ENCODE data around the gene PACSIN2.

Gene PACSIN2

DNA sequence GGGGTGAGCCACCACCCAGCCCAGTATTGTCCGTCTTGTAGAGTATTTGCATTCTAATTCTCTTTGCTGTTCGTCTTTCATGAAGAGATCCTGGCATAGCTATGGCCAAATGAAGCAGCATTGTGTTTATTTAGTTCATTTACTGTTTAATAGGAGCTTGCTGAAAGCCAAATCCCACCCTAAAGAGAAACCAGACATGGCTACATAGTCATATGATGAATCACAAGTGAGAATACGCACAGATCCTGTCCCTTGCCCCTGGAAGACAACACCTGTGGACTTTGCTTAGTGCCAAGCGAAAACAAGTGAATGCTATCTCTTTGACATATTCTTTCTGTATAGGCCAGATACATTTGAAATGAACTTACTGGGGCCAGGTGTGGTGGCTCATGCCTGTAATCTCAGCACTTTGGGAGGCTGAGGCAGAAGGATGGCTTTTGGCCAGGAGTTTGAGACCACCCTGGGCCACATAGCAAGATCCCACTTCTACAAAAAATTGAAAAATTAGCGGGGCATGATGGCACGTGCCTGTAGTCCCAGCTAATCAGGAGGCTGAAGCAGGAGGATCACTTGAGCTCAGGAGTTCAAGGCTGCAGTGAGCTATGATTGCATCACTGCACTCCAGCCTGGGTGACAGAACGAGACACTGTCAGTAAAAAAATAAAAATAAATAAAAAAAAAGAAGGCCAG, 152.8 kb downstream of the PACSIN2 start:
- no peak for DNase-seq (ENCODE audit: low read depth, low spot score)

DNA sequence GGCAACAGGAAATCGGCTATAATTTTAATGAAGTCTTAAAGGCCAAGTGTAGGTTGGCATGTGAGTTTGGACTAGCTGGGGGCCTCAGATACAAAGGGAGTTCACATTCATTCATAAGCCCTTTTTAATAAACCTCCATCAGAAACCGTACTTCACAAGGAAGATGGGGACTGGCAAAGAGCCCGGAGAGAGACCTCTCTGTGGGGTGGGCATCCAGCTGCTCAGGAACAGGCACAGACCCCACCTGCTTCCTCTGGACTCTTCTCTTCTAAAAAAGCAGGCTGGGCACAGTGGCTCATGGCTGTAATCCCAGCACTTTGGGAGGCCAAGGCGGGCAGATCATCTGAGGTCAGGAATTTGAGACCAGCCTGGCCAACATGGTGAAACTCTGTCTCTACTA, 154.0 kb downstream of the PACSIN2 start:
- DNase-seq (ENCODE audit: low read depth, low spot score) = no peak

DNA sequence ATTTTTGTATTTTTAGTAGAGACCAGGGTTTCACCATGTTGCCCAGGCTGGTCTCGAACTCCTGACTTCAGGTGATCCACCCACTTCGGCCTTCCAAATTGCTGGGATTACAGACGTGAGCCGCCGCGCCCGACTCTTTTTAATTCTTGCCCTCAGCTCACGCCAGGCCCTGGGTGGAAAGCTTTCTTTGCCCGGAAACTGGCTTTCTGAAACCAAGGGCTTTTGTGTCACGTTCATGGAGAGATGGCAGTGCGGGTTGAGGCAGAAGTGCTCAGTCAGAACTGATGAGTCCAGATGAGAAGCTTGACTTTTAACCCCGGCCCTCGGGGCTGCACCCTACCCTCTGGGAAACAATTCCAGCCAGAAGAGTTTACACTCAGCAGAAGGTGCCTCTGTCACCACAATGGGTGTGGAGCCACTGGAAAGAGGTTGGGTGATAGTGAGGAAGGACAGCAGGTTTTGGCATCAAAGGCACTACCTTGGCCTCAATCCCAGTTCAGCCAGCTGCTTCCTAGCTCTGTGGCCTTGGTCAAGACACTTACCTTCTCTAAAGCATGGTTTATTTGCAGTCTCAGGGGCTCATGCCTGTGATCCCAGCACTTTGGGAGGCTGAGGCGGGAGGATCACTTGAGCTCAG, 157.0 kb downstream of the PACSIN2 start:
- DNase-seq (ENCODE audit: low read depth, low spot score) = no peak

DNA sequence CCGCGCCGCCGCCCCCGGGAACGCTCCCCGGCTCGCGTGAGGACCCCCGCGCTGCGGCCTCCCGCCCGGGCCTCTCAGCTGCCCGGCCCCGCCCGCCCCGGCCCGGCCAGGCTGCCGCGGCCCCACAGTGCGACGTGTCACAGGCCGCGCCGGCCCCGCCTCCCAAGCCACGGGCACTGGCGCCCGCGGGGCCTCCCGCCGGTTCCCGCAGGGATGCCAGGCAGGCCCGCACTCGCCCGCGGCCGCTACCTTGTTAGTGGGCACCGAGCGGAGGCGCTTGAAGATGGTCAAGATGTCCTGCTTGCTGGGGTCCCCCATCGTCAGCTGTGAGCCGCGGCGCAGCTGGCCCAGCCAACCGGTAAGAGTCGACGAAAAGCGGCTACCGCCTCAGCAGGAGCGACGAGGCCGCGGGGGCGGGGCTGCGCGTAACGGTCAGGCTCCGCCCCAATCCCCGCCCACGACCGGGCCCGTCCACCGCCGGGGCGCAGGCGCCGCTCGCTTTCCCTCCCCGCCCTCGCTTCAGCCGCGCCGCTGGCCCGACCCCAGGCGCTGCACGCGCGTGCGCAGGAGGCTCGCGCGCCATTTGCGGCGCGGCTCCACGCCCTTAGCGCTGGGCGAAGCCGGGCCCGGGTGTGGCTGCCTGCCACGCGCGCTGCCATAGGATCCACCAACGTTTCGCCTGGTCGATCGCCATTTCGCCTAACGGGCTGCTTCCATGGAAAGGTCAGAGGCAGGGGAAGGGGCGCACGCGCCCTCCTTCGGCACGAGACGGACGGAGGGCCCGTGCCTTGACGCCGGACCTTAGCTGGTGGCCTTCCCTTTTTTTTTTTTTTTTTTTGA, 157.9 kb downstream of the PACSIN2 start, which contains the start of gene ARFGAP3:
TSS of gene ARFGAP3 (minus strand) at position 409 of the 840 bp plus-strand sequence. CDS start at position 318, 91 bp downstream.
- DNase-seq (ENCODE audit: low read depth, low spot score) = peak; percentile 86

DNA sequence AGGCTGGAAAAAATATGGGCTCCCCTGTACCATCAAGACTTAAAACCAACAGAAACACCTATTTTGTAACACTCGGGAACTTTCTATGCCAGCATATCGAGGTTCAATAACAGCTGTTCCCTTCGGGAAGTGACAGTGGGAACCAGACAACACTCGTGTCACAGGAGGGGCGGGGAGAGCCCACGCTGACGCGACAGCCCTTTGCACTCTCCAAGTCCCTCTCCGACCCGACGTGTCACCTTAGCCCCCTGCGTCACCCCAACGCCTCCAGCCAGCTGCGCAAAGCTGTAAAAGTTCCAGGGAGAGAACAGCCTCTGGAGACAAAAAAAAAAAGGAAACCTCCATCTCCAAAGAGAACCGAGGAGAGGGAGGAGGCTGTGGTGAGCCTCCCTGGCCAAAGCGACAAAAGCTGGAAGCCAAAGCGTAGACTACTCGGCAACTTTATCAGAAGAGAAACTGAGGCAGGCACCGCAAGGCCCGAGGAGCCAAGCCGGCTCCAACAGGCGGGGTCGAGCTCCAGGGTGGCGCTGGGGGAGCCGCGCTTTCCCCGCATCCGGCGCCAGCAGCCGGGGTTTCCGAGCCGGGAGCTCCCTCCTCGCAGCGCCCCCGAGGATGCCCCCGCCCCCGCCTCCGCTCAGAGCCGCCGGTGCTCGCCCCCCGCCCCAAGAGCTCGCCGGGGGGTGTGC, 158.6 kb downstream of the PACSIN2 start:
- DNase-seq (ENCODE audit: low read depth, low spot score) = no peak

DNA sequence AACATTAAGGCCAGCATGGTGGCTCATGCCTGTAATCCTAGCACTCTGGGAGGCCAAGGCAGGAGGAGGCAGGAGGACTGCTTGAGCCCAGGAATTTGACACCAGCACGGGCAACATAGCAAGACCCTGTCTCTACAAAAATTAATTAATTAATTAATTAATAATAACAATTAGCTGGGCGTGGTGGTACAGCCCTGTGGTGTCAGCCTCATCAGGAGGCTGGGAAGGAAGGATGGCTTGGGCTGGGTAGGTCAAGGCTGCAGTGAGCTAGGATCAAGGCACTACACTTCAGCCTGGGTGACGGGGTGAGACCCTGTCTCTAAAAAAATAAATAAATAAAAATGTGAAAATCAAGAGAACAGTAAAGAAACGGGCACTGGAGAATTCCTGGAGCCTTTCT, 159.2 kb downstream of the PACSIN2 start:
- no peak for DNase-seq (ENCODE audit: low read depth, low spot score)

DNA sequence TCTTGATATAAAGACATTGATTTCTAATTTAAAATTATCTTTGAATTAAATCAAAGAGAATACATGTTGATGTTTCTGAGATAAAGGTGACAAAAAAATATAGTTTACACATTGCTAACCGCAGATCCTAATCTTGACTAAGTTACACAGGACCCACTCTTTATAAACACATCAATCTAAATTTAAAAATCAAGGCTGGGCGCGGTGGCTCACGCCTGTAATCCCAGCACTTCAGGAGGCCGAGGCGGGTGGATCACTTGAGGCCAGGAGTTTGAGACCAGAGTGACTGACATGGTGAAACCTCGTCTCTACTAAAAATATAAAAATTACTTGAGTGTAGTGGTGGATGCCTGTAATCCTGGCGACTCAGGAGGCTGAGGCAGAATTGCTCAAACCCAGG, 159.7 kb downstream of the PACSIN2 start:
- no peak for DNase-seq (ENCODE audit: low read depth, low spot score)

DNA sequence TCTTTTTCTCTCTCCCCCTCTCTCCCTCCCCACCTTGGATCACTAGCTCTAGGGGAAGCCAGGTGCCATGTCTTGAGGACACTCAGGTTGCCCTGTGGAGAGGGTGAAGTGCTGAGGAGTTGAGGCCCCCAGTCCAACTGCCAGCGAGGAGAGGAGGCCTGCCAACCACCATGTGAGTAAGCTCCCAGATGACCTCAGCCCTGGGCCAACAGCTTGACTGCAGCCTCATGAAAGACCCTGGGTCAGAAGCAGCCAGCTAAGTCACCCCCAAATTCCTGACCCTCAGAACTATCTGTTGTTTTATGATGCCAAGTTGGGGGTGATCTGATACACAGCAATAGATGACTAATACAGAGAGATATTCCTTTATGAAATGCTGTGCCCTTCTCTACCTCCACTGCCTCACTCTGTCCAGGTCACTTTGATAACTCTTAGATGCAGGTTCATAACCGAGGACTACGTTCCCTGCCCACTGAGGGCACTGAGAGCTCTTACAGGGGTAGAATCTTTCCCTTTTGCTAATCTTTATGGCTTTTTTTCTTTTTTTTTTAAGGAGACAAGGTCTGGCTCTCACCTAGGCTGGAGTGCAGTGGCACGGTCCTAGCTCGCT, 165.9 kb downstream of the PACSIN2 start:
- DNase-seq (ENCODE audit: low read depth, low spot score) = no peak

DNA sequence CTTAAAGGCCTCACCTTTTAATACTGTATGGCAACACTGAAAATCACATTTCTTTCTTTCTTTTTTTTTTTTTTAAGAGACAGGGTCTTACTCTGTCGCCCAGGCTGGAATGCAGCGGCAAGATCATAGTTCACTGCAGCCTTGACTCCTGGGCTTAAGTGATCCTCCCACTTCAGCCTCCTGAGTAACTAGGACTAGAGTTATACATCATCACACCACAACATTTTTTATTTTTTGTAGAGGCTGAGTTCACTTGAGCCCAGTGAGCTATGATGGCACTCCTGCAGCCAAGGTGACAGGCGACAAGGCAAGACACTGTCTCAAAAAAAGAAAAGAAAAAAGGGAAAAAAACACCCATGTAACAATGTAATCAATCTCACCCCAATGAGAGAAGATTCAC, 167.8 kb downstream of the PACSIN2 start:
- DNase-seq (ENCODE audit: low read depth, low spot score) = no peak

DNA sequence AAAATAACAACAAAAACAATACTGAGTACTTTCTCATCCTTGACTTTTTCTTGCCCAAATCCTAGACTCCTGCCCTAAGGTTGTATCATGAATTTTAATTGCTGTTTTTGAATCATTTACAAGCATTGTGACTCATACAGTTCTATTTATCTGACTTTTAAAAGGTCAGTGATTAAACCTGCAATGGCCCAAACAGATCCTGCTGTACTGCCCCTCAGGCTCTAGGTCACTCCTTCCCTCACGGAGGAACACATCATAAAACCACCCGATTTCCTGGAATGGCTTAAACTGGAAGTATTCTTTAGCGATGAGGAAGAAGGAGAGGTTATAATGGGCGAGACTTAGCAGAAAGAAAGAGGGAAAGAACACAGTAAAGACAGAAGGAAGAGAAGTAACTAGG, 170.2 kb downstream of the PACSIN2 start:
- no peak for DNase-seq (ENCODE audit: low read depth, low spot score)

DNA sequence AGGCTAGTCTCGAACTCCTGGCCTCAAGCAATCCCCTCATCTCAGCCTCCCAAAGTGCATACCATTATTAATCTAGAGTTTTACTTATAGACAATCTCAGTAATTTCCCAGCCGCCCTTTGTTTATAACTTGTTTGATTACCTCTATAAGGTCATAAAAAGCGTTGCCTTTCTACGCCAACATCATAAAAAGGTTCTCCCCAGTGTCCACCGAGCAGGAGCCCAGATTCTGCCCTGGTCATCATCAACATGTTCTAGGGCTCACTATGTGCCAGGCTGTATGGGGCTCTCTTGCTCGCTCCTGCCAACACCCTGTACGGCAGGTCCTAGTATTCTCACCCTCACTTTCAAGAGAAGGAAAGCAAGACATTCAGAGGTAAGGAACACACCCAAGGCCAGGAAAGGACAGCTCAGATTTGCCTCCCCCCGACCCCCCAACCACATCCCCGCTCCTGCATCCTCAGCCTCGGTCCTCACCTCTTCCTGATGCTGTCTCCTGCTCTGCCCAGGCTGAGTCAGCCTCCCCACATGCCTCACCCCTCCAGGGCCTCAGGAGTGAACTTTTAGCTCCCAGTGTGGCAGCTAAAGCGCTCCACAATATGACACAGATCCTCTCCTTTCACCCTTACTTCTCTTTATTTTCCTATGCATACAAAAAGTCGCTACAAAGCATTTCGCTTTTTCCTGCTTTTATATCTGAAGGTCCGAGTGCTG, 172.1 kb downstream of the PACSIN2 start:
- DNase-seq (ENCODE audit: low read depth, low spot score) = no peak

DNA sequence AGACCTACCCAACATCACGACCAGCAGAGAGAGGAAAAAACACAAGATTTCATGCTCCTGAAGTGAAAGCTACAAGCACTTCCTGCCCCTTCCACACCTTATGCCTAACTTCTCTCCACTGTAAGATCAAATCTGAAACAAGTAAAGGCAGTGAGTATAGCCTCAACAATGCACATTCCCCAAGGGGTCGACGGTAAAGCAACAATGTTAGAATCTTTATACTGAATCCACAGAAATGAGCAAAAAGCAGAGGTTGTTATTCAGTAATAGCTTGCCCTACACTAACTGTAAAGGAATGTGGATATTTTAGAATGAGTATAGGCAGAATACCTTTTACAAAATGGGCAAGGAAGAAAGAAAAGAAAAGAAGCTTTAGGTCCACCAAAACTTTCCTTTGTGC, 173.5 kb downstream of the PACSIN2 start:
- DNase-seq (ENCODE audit: low read depth, low spot score) = no peak

DNA sequence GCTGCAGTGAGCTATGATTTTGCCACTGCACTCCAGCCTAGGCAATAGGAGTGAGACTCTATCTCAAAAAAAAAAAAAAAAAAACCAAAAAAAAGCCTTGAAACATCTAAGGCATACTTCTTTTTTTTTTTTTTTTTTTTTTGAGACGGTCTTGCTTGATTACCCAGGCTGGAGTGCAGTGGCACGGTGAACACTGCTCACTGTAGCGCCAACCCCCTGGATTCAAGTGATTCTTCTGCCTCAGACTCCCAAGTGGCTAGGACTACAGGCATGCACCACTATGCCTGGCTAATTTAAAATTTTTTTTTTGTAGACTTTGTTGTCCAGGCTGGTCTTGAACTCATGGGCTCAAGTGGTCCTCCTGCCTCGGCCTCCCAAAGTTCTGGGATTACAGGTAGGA, 177.4 kb downstream of the PACSIN2 start:
- DNase-seq (ENCODE audit: low read depth, low spot score) = no peak

DNA sequence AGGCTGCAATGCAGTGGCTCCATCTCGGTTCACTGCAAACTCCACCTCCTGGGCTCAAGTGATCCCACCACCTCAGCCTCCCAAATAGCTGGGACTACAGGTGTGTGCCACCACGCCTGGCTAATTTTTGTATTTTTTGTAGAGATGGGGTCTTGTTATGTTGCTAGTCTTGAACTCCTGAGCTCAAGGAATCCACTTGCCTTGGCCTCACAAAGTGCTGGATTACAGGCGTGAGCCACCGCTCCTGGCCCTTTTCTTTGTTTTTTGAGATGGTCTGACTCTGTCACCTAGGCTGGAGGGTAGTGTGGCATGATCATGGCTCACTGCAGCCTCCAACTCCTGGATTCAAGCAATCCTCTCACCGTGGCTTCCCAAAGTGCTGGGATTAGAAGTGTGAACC, 178.9 kb downstream of the PACSIN2 start:
- no peak for DNase-seq (ENCODE audit: low read depth, low spot score)

DNA sequence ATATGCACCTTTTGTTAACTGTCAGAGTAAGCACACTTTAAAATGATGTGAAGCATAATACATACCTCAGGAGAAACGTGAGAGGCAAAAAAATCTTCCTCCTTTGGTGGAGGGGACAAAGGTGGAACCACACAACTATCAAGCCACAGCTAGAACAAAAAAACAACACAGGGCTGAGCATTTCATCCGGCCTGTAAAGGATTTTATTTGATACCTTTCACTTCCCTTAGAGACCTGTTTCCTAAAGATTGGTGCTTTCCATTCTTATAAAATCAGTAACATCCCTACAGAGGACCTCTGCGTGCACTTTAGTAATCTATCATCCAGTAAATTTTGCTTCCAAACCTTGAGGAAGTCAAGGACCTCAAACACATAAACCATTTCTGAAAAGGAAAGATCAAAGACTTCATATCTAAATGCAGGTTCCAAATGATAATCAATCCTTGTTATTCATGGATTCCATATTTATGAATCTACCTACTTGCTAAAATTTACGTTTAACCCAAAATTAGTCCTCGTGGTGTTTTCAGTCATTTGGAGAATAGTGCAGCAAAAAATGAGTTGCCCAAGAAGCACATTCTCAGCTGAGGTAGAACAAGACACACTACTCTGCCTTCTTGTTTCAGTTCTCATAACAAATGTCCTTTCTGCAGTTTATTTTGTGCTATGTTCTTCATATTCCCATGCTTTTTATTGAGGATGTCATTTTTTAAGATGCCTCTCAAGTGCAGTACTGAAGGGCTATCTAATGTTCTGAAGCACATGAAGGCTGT, 180.6 kb downstream of the PACSIN2 start:
- DNase-seq (ENCODE audit: low read depth, low spot score) = no peak

DNA sequence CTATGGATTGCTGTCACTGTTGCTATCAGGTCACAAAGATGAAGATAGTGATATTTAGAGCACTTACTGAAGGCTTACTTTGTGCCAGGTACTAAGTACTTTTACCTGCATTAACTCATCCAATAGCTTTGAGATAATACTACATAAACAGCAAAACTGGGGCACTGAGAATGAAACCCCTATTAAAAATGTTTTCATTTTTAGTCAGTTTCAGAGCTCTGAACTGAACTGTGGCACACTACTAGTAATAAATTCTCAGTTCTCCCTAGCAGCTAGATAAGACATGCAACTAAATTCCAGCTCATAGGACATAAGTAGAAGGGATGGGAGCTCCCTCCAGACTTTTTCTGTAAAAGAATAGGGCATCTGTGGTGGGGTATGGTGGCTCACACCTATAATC, 181.8 kb downstream of the PACSIN2 start:
- no peak for DNase-seq (ENCODE audit: low read depth, low spot score)

DNA sequence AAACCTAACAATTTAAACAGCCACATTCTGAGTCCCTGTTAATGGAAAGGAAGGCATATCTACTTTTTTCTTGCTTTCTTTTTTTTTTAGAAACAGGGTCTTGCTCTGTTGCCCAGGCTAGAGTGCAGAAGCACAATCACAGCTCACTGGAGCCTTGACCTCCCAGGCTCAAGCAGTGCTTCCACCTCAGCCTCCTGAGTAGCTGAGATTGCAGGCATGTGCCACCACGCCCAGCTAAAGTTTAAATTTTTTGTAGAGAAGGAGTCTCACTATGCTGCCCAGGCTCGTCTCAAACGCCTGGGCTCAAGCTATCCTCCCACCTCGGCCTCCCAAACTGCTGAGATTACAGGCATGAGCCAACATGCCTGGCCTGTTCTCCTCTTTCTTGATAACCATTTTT, 183.2 kb downstream of the PACSIN2 start:
- no peak for DNase-seq (ENCODE audit: low read depth, low spot score)

DNA sequence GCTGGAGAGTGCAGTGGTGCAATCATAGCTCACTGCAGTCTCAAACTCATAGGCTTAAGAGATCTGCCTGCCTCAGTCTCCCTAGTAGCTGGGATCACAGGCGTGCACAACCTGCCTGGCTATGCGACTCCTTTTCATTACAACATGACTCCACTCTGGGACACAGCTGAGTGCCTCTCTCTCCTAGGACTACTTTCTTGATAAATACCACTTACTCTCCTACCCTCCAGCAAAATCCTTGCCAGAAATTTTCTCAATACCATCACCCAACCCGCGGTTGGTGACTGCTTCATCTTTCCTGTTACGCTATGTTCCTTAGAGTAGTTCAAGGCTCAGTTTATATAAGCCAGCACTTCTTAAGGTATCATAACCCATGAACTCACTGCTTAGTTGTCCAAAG, 184.8 kb downstream of the PACSIN2 start:
- no peak for DNase-seq (ENCODE audit: low read depth, low spot score)

DNA sequence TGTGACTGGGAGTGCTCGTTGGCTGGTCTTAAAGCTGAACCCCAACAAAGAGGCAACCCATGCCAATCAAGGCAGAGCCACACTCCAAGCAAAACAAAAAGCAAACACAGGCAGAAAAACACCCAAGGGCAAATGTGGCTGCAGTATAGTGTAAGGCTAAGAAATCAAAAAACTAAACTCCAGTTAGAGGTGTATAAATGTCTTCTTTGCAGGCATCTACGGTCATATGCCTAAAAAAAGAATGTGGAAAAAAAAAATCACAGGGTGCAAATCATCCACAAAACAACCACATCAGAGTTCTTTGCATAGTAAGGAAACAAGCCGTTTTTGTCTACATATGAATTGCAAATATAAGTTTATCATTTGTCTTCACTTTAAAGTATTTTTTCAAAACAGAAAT, 185.6 kb downstream of the PACSIN2 start:
- DNase-seq (ENCODE audit: low read depth, low spot score) = no peak

DNA sequence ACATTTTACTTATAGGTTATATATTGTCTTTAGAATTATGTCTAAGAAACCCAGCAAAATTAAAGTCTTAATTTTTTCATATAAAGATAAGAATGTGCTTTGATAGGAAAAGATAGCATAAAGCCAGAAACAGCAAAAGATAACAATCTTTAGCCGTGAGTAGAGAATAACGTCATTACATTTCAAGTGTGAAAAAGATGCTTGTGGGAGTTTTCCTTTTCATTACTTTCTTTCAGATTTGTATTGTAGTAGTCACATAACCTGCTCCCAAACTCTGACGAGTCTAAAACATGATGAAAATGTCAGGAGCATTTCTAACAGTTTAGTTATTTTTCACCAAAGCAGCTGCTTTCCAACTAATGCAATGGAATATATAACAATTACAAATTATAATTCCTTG, 189.2 kb downstream of the PACSIN2 start:
- DNase-seq (ENCODE audit: low read depth, low spot score) = no peak
